GM21390 (cell line): ENCODE measurements around the gene OPHN1.
"Not testable (repeated sequence)": the region's sequence is repeated elsewhere in the genome, so short reads cannot be mapped to it uniquely, and the experiment has no call there.

Experiments used
- ATAC-seq: cut with Tn5 transposase; IDR thresholded peaks from one replicate; pipeline ENCODE4 v1.9.1; 2021; ENCODE audit not compliant: unreplicated experiment

Gene OPHN1

DNA sequence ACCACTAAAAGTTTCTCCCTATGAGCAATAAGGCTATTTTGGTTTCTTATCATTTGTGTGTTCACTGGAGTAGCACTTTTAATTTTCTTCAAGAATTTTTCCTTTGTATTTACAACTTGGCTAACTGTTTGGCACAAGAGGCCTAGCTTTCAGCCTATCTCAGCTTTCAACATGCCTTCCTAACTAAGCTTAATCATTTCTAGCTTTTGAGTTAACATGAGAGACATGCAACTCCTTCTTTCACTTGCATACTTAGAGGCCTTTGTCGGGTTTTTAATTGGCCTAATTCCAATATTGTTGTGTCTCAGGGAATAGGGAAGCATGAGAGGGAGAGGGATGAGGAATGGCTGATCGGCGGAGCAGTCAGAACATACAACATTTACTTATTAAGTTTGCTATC lies 349.8 kb downstream of the OPHN1 start:
- ATAC-seq, result no peak

- ATAC-seq, result no peak
Observed at GRCh38 chrX:68079961-68080360, 353.3 kb downstream of the OPHN1 start.

GRCh38 chrX:68078801-68079200 lies 354.5 kb downstream of the OPHN1 start:
- ATAC-seq, result not testable (repeated sequence)

DNA sequence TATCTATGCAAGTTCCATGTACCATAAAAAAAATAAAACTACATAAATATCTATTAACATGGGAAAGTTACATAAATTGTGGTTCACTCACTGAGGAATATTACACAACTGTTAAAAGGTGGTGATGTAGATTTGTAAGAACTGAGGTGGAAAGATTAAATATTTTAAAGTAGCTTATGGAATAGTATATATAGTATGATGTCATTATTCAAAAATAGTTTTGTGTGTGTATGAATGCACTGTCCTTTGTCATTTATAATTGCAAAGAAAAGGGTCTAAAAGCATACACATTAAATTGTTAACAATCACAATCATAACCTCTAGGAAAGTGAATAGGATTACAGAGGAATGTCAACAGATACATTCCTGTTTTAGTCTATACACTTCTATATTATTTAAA lies 355.9 kb downstream of the OPHN1 start:
- ATAC-seq, result no peak

DNA sequence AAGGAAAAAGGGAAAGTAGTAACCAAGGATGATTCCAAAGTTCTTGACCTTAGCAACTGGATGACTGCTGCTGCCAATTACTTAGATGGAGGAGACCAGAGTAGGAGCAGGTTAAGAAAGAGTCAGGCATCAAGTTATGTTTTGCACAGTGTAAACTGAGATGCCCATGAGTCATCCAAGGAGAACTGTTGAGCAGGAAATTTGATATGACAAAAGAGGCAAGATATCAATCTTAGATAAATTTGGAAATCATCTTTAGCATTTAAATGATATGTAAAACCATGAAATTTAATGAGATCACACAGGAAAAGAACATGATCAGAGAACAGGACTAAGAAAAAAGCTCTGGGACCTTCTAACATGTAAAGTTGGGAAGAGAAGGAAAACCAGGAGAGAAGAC lies 361.3 kb downstream of the OPHN1 start:
- ATAC-seq, result no peak

DNA sequence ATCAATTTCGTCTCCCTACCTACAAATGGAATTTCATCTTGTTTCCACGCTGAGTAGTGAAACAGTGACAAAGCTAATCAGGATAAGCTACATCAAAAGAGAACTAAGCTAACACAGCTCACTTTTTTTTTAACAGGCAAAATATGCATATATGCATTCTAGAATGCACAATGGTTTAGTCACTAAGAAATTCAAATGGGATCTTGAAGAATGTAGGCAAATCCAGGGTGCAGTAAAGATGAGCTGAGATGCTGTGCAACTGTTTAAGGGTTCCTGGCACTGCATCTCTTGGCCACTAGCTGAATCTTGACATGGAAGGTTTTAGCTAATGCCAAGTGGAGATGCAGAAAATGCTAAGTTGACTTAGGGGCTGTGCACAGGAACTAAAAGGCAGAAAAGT lies 363.2 kb downstream of the OPHN1 start:
- ATAC-seq, result not testable (repeated sequence)

DNA sequence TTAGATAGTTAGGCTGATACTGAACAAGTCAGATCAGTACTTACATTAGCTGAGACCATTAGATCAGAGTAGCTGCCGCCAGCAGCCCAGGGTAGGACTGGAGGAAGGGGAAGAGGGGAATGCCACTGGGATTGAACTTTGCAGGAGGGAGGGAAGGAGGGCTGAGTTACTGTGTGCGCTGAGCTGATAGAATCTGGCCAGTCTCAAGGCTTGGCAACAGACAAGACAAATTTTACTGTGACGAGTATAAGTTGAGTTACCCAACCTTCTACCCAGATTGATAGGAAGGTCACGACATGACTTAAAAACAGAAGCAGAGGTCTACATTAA lies 372.1 kb downstream of the OPHN1 start:
- no peak for ATAC-seq

- ATAC-seq, result no peak
Observed at GRCh38 chrX:68060506-68061205, 372.6 kb downstream of the OPHN1 start.

- no peak for ATAC-seq
Observed at GRCh38 chrX:68059469-68059868, 373.8 kb downstream of the OPHN1 start.

DNA sequence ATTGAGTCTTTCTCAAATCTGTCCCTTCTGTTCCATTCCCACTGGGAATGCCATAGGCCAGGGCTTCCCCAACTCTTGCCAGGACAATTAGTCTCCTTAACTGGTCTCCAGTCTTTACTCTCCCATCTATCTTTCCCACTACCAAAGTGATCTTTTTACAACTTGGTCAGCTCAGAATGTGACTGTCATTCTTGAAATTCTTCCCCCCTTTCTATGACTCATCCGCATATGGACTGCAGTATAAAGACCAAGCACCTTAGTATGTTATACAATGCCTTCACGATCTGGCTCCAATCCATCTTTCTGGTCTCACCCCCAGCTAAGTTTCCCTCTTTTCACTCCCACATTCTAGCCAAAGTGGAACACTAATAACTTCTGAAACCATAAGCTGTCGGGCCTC lies 383.8 kb downstream of the OPHN1 start:
- no peak for ATAC-seq

- no peak for ATAC-seq
Observed at GRCh38 chrX:68048774-68049173, 384.5 kb downstream of the OPHN1 start.

- no peak for ATAC-seq
Observed at GRCh38 chrX:68045008-68045577, 388.2 kb downstream of the OPHN1 start.

- no peak for ATAC-seq
Observed at GRCh38 chrX:68043713-68044438, 389.4 kb downstream of the OPHN1 start.

DNA sequence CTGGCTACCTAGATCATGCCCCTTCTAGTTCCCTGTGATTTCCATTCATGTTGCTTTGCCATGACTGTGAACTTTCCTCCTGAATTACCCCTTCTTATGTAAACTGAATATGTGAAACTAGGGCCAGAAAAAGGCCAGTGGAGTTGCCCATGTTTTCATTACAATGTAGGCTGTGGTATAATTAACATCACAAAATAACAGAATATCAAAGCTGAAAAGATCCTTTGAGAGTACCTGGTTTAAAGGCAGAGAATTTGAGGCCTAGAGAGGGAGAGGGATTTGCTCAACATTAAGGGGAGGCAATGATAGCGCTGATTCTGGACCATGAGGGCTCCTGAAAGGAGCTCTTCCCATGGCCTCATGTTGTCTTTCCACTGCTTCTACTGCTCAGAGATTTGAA lies 392.2 kb downstream of the OPHN1 start:
- ATAC-seq, result no peak

- ATAC-seq, result no peak
Observed at GRCh38 chrX:68018248-68019203, 414.8 kb downstream of the OPHN1 start.

- ATAC-seq, result no peak
Observed at GRCh38 chrX:67998540-67998939, 434.8 kb downstream of the OPHN1 start.
